HG02884 (cell line): Measurements from ENCODE around the gene CDH13.

Experiments used
- ATAC-seq: cut with Tn5 transposase; IDR thresholded peaks from one replicate; pipeline ENCODE4 v1.9.1; 2021; ENCODE audit warnings: mild to moderate bottlenecking, moderate library complexity; ENCODE audit not compliant: unreplicated experiment

Gene CDH13

DNA sequence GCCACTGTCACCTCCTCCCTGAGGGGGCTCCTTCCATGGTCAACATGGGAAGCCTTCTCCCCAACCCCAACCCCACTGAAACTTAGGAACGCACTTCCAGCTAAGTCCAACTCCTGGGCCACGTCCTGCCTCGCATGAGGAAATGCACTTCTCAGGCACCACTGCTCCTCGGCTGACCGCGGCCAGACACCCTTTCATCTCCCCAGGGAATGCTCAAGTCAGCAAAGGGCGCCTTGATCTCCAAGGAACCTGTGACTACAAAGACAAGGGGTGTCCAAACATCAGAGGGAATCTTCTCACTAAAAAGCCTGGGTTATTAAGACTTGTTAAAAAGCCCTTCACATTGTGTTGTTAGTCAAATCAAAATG, 1056.1 kb downstream of the CDH13 start:
- no peak for ATAC-seq

DNA sequence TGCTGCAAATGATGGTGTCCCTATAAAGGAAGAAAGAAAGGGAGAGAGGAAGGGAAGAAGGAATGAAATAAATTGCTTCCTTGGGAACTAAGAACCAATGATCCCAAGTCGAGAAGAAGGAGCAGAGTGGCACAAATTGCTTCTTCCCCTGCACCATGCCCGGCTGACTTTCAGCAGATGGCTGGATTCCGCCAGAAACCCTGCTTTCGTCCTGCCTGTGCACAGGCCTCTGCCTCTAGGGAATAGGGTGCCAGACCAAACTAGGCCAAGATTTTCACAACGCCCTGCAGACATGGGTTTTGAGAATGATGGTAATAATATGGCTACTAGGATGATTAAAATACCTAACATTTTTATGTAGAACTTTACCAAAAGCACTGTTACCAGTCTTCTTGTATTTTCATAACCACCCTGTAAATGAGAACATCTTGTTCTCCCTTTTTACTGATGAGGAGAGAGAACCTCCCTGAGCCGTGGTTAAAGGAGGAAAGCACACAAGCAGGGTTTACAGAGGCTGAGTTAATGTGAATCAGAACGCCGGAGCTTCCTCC, 1058.9 kb downstream of the CDH13 start:
- no peak for ATAC-seq

DNA sequence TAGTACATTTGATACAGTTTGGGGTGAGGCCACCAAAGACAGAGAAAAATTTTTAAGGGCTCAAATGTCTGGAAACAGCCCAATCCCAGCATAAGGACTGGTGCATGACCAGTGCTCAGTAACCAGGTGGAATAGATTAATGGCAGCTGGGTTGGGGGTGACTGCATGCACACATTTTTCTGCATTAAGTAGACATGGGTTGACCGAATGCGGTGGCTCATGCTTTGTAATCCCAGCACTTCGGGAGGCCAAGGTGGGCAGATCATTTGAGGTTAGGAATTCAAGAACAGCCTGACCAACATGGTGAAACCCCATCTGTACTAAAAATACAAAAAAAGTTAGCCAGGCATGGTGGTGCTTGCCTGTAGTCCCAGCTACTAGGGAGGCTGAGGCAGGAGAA, 1060.0 kb downstream of the CDH13 start:
- ATAC-seq = no peak

DNA sequence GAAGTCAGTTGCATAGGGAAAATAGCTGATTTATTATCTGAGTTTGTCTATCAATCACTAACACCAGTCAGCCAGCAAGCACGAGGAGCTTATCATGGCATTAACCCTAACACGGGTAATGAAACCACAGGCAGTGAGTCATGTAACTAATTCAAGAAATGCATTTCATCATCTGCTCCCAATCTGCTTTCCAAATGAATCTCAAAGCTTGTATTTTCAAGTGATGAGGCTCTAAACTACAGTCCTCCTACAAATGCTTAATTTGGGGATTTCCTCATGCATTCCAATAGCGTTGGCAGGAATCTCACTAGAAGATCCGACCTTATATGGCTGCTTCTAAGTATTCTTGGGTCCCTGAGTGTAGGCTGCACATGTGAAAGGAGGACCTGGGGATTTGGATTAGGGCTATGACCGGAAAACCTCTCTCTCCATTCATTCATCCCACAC, 1062.6 kb downstream of the CDH13 start:
- no peak for ATAC-seq

DNA sequence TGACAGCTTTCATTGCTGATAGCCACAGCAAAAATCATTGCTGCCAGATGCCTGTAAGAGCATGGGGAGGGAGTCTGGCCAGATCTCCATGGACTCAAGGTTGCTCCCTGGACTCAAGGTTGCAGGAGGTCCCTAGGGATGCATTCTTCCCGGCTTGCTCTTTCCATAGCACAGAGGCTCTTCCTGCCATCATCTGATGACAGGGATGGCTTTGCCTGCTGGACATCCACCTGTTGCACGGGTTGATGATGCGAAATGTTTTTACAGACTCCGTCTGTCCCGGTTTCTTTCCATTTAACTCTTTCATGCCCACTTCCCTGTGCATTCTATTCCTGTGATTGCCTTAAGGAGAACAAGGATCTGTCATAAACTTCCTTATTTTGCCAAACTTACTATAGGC, 1065.5 kb downstream of the CDH13 start:
- ATAC-seq = no peak

DNA sequence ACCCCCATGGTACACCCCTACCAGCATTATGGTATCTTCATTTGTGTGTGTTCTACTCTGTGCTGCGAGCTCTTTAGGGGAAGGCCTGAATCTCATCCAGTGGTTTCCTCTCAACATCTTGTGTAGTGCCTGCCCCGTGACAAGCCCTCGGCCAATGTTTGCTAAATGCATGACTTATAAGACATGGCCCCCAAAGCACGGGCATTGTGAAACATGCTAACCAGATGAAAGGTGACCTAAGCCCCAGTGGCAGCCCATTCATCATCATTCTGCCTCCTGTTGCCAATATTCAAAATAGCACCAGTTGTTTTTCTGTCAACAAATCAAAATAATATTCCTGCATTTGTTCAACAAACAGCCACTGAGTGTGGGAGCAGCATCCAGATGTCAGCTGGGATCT, 1072.2 kb downstream of the CDH13 start:
- ATAC-seq = no peak

DNA sequence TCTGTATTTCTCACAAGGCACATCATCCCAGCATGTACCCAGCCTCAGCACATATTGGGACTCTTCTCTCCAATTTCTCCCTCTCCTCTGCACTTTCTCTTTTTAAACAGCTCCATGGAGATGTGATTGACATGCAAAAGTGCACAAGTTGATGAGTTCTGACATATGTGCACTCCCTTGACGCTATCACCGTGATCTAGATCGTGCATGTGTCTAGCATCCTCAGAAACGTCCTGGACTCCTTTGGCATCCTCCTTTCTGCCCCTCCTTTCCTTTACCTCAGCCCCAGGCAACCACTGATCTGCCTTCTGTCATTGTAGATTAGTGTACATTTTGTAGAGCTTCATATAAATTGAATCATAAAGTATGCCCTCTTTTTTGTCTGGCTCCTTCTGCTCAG, 1073.0 kb downstream of the CDH13 start:
- no peak for ATAC-seq

DNA sequence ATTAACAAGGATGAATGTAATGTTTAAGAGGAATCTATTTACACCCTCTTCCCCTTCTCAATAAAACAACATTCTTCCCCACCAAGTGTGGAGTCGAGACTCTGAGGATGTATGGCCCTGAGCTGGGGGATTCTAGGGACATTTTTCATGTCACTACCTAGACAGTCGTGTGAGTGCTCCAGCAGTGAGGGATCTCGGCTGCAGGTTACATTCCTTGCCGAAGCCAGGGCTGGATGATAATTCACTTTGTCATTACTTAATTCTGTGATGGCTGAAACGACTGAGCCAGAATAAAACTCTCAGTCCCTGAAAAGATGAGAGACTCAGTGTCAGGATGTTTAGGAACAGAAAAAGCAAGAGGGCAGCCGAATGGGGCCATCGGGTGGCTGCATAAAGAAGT, 1074.1 kb downstream of the CDH13 start:
- ATAC-seq = no peak

DNA sequence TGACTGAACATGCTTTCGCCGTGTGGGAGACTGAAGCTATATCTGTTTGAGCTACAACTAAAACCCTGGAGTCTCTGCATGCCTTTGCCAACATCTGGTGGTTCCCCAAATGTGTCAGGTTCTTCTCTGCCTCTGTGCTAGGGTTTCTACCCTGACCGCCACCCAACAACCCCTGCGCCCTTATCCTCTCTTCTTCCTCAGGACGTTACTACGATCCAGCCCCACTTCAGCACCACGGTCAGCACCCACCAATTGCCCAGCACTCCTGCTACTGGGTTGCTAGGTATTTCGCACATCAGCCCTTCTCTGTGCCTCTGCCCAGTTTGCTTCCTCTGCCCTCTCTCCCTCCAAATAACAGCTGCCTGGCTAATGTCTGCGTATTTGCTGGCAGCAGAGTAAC, 1074.7 kb downstream of the CDH13 start:
- no peak for ATAC-seq

DNA sequence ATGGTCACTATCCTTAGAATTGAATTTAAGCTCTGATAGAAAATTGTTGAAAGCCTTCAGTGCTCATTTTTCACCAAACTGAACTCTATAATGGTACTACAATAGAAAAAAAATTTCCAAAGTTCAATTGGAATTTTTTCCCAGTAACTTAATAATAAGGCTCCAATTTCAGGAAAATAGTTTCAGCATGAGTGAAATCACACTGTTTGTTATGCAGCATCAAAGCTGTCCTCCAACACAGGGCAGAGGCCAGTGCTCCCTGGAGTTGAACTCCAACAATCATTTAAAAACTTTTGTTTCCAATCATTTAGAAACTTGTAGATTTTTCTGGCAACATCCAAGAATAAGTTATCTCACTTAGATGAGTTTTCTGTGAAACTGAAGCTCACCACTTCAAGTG, 1077.9 kb downstream of the CDH13 start:
- no peak for ATAC-seq

DNA sequence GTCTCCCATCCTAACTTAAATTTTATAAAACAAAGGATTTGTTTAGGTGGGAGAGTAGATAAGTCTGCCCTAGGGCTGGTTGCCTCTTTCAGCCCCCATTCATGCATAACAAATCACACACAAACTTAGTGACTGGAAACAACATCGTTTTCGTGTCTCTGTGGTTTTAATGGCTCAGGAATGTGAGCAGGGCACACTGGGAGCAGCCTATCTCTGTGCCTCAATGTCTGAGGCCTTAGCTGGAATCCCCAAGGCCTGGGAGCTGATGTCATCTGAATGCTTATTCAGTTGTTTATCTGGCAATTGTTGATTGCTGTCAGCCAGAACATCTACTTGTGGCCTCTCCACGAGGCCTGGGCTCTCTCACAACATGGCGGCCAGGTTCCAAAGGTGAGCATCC, 1079.1 kb downstream of the CDH13 start:
- no peak for ATAC-seq

DNA sequence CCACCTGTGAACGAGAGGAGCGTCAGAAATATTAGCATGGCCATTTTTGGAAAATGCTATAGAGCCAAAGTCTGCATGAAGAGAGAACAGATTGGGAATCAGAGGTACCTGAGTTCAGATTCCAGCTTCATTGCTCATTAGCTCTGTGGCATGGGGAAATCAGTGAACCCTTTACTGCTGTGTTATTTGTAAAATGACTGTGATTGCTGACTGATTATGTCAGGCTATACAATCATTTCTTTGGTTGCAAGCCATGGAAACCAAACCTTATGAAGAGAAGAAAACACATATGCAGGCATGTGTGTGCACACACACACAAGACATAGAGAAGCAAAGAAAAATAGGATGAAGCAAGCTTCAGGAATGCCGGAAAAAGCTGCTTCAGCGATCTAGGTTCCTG, 1079.6 kb downstream of the CDH13 start:
- ATAC-seq = no peak

DNA sequence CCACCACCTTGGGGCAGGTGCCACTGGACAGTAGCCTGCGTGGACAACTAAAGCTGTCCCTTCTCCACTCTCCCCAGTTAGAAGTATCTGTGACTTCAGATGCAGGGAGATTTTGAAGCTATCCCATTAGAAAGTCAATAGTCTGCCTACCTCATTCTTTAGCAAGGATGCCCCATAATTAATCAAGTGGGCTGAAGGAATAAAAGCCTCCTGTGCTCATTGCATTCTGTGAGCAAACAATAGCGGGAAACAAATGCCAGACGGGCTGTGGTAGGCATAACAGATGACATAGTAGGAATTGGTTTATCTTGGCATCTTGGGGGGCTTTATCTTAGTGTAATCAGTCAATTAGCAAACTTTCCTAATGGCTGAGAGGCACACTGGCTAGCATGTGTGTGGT, 1084.3 kb downstream of the CDH13 start:
- no peak for ATAC-seq

DNA sequence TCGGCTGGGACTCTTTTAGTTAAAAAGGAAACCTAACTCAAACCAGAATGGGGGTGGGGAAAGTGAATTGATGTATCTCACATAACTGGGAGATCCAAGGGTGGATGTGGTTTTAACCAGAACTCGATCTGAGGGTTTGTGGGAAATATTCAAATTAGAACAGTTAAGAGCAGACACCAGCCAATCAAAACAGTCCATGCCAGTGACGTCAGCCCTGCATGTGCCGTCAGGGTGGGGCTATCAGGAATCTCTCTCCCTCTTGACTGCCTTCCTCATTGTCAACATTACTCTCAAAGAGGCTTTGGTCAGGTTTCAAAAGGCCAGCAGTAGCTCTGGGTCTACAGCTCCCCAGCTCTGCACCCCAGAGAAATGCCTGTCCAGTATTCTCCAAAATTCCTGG, 1086.8 kb downstream of the CDH13 start:
- ATAC-seq = no peak

DNA sequence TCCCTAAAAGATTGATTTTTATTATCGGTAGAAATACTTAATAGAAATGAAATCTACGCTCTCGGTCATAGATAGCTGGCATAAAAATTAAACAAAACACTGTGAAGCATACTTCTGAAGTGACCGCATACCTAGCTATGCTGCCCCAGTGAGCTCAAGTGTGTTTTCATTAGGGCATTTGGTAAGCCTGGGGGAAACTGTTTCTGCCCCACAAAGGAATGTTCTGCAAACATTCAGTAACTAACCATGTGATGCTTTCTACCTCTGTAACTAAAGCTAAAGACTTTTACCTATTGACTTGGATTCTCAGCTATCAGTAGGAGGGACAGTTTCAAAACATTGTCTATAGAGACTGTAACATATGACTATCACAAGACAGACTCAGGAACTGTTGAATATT, 1087.5 kb downstream of the CDH13 start:
- no peak for ATAC-seq

DNA sequence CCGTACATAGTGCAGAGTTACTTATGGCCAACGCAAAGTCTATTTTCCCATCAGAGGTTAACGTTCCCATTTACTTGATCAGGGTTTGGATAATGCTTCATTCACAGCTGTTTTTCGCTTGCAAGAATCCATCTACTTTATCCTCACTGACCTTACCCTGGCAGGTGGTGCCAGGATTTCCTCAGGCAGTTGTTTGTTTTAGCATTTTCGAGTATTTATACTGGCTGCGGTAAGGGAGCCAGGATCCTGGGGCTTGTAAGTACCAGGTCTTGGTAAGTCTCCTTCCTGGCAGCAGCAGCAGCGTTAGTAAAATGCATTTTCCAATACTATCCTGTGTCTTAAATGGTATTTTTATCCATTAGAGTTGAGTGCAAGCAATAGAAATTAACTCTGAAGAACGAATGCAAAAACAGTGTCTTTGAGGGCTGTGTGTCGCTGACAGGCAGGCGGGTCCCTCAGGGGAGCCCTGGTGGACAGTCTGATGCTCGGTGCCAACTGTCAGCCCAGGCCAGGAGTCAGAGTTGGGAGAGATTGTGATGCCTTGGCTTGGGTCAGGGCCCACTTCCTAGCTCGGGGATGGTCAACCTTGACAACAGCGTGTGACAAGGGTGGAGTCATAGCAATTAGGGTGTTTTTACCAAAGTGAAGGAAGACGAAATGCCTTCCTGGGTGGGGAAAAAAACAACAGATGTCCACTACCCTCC, 1088.6 kb downstream of the CDH13 start:
- ATAC-seq = no peak

DNA sequence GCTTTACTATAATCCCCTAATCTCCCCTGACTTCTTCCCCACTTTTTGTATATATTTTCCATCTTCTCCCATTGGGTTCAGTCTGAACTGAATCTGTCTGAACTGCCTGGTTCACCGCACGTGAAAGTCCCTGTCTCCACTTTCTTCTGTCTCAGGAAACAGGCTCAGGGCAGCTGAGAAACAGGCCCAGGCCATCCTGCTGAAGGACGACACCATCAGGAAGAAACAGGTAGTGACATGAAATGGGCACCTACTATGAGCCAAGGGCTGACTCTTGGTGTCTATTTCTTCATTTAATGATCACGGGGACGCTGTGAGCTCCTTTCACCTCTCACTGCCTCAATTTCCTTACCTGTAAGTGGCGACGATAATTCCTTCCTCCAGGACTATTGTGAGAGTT, 1090.5 kb downstream of the CDH13 start:
- ATAC-seq = no peak

DNA sequence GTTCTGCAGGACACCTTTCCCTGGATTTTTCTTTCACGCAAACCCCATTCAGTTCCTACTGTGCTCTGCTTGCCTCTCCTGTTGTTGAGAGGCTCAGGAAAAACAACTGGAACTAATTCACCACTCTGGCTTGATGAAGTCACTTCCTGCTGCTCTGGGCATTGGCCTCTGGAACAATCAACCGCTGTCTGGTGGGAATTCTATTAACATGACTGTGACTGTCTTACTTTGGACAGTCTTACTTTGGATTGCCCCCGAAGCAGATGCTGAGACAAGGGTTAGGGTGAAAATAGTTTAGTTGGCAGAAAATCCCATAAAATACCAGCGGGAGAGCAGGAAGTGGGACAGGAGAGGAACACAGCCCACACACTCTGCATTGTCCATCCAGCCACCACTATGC, 1091.0 kb downstream of the CDH13 start:
- no peak for ATAC-seq

DNA sequence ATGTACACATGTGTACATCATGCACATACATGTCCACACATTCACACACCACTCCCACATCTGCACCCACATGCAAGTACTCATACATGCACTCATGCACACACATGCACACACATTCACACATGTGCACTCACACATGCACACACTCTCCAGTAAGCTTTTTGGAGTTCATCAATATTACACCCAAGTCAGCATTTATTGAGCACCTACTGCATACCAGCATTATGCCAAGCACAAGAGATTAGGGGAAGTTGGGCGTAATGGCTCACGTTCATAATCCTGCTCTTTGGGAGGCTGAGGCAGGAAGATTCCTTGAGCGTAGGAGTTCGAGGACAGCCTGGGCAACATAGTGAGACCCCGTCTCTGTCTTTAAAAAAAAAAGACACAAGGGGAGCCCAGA, 1093.4 kb downstream of the CDH13 start:
- no peak for ATAC-seq

DNA sequence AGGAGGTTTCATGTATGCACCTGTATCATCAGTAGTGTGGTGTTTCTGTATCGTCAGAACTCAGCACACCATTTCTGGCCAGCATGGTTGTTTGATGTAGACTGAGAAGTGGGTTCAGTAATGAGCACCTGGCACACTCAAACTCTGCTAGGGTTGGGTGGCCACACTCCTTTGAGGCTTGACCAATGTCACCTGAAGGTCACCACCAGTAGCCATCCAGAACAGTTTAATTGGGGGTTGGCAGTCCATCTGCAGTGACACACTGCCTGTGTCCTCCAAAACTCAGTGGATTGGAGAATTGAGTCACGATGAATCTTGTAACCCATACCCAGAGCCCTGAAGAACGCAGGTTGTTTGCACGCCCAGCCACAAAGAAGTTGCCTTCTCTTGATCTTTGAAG, 1094.2 kb downstream of the CDH13 start:
- no peak for ATAC-seq

DNA sequence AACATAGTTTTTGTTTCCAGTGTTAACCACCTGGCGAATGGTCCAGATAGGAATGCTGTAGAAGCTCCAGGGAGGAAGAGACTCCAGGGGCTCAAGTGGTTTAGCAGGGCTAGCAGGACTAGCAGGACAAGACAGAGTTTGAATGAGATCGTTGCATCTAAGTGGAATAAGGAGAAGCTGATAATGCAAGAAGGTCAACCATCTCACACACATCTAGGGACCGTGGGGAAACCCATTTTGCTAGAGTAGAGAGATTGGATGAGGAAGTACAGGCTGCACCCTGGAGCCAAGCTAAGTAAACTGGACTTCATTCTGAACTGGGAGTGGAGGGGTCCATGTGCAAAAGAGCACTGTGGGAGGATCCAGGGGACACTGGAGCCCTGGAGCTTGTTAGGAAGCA, 1094.9 kb downstream of the CDH13 start:
- ATAC-seq = no peak

DNA sequence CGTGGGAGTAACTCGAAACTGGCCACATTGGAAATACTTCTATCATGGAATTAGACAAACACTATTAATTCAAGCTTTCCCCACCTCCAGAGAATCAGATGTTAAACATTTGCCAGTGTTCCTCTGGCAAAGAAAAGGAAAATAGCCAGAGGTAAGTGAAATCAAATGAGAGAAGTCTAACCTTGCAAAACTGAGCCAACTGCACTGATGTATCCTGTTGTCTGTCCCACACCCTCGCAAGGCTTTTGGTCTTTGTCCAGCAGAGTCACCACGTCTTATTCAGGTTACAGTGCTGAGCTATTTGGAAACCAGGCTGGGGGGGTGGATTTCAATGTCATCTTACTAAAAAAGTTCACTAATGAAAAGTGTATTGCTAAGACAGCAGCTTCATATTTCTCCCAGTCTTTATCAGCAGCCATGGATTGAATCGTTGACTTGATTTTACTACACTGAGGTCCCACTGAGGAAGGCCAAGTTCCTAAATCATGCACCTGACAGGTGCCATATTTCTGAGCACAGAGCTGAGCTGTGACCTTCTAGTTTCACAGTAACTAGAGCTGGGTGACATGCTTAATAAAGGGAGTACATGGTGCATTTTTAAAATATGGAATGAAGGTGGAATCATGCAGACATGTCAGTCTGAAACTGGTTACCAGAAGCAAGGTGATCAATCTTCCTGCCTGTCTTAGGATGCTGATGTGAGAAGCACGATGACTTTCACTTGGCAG, 1095.9 kb downstream of the CDH13 start:
- ATAC-seq = no peak

DNA sequence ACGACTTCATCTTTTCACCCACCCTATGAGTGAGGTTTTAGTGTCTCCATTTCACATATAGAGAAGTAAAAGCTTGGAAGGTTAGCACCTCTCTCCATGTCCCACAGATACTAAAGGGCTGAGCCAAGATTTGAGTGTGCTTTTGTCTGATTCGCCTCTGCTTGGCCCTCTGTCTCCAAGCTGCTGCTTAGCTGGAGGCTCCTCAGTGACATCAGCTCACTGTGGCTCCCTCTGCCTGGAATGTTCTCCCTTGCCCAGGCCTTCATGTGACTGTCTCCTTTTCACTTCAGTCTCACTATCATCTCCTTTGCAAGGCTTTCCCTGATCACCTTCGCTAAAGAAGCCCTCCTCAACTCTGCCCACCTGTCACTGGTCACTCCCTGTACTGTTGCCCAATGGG, 1096.5 kb downstream of the CDH13 start:
- ATAC-seq = no peak
